Esophagus (tissue), 2 donors: ENCODE measurements around the gene MNDA. TPM values are rescaled to one million over a fixed set of nuclear protein-coding genes. Genes with fewer than 3 reads are reported as not detected.

Experiments
- H3K27ac ChIP-seq, 2 donors: one replicate each; pipeline ENCODE4 v1.5.1; 2013; ENCODE audit warnings: low read depth in 2 of 2, mild to moderate bottlenecking in 2 of 2, inconsistent platforms in 1 of 2, low read length in 1 of 2, moderate library complexity in 1 of 2
- H3K27me3 ChIP-seq, 2 donors: one replicate each; pipeline ENCODE4 v1.6.1; 2013; ENCODE audit warnings: low read length in 2 of 2, control low read depth in 1 of 2, mild to moderate bottlenecking in 1 of 2; ENCODE audit not compliant: insufficient read depth in 2 of 2, control insufficient read depth in 1 of 2
- H3K36me3 ChIP-seq, 2 donors: one replicate each; pipeline ENCODE4 v1.6.1; 2013; ENCODE audit warnings: low read length in 1 of 2; ENCODE audit not compliant: control insufficient read depth in 2 of 2, insufficient read depth in 2 of 2
- H3K4me1 ChIP-seq, 2 donors: one replicate each; pipeline ENCODE4 v1.6.1; 2013; ENCODE audit warnings: low read length in 1 of 2; ENCODE audit not compliant: control insufficient read depth in 2 of 2, insufficient read depth in 2 of 2
- H3K4me3 ChIP-seq, 2 donors: one replicate each; pipeline ENCODE4 v1.5.1; 2013; ENCODE audit warnings: low read length in 2 of 2, mild to moderate bottlenecking in 2 of 2, low read depth in 1 of 2, moderate library complexity in 1 of 2
- H3K9me3 ChIP-seq, 2 donors: one replicate each; pipeline ENCODE4 v1.6.1; 2013; ENCODE audit warnings: mild to moderate bottlenecking in 2 of 2, low read depth in 1 of 2, low read length in 1 of 2, moderate library complexity in 1 of 2; ENCODE audit not compliant: control insufficient read depth in 2 of 2, insufficient read depth in 1 of 2
- WGBS, 2 donors: extraction: QIAGEN DNeasy Blood & Tissue Kit; methylation state at CpG; one replicate each; pipeline ENCODE4 v1.1.7; 2013; 5-methylcytosine and 5-hydroxymethylcytosine counted together
- polyA plus RNA-seq, 2 donors: library from polyadenylated mRNA; stranded (reverse); fragments of 200-250 nt; gene quantifications; one replicate each; pipeline ENCODE4 v1.2.3, GENCODE V29; 2013
- donor health status: healthy with polysubstance abuse.
- donor health status: Bipolar disorder and iron deficiency.

Gene MNDA
- polyA plus RNA-seq, result under 1 TPM; 0.49 to 0.93 TPM

GRCh38 chr1:158830904-158831507, at the start of gene MNDA:
TSS of gene MNDA (plus strand) at chr1:158831351. CDS start at chr1:158842154, 10,803 bp downstream.
- Histone ChIP-seq H3K9me3 (peaks cover 0 to 6% of the 10 kb centered on the region in 2 donors), H3K27me3 (no peaks in the 10 kb centered on the region), H3K4me3 (no peak within 1 kb of the TSS), H3K4me1 (no peaks in the 10 kb centered on the region), H3K27ac (no peak within 1 kb of the TSS), H3K36me3 (no peaks in the 10 kb centered on the region)
- 72 to 74% methylated on average over 5 of the region's 5 CpGs for WGBS, 2 donors

DNA sequence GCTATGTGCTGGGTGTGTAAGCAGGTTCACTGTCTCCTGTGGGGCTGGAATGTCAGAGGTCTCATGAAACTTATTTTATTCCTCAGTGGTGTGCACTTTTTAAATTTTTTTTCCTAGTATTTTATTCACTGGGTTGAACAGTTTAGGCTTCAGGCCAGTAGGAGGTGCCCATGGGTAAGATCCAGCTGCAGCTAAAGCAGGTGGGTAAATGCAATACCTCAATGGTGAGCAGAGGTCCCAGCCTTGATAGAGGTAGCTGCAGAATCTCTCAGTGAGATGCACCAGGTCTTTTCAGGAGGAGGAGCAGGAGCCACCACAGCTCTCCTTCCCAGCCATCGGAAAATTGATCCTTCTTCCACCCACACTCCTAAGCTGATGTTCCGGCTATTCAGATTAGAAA, 37.5 kb upstream of the MNDA start:
- no peaks in the 10 kb centered on the region for H3K36me3 ChIP-seq
- H3K27ac ChIP-seq, result no peak overlapping the region
- no peaks in the 10 kb centered on the region for H3K4me1 ChIP-seq
- no peak overlapping the region for H3K4me3 ChIP-seq
- no peaks in the 10 kb centered on the region for H3K9me3 ChIP-seq
- WGBS, 2 donors, result 73 to 79% methylated on average over 2 of the region's 2 CpGs
- H3K27me3 ChIP-seq, result no peaks in the 10 kb centered on the region

DNA sequence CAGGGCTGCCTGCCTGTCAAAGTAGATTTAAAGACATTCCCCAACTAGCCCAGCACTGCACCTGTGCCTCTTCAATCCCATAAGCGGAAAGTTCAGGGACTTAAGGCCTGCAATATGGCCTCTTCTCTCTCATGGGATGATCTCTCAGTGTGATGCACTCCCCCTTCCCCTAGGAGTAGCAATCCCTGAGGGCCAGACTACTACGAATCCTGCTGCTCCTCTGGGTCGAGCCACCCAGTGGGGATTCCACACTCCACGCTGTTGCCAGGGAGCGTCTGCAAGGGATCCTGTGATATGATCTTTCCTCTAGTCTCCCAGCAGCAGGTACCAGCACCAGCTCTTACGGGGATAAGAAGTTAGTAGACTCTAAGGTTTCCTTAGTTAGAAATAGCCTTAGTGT, 36.9 kb upstream of the MNDA start:
- H3K4me3 ChIP-seq, result no peak overlapping the region
- 66 to 71% methylated on average over 6 of the region's 6 CpGs for WGBS, 2 donors
- H3K36me3 ChIP-seq, result no peaks in the 10 kb centered on the region
- no peaks in the 10 kb centered on the region for H3K4me1 ChIP-seq
- H3K9me3 ChIP-seq, result no peaks in the 10 kb centered on the region
- H3K27me3 ChIP-seq, result no peaks in the 10 kb centered on the region
- no peak overlapping the region for H3K27ac ChIP-seq

- Histone ChIP-seq H3K4me1 (no peaks in the 10 kb centered on the region), H3K4me3 (no peak overlapping the region), H3K36me3 (no peaks in the 10 kb centered on the region), H3K27me3 (no peaks in the 10 kb centered on the region), H3K27ac (no peak overlapping the region), H3K9me3 (no peaks in the 10 kb centered on the region)
- 61 to 73% methylated on average over 3 of the region's 3 CpGs for WGBS, 2 donors
Observed at GRCh38 chr1:158798531-158798930, 32.6 kb upstream of the MNDA start.

- 77 to 78% methylated on average over 4 of the region's 4 CpGs for WGBS, 2 donors
- no peaks in the 10 kb centered on the region for H3K9me3 ChIP-seq
- H3K27ac ChIP-seq, result no peak overlapping the region
- H3K36me3 ChIP-seq, result no peaks in the 10 kb centered on the region
- no peaks in the 10 kb centered on the region for H3K4me1 ChIP-seq
- H3K27me3 ChIP-seq, result no peaks in the 10 kb centered on the region
- H3K4me3 ChIP-seq, result no peak overlapping the region
Observed at GRCh38 chr1:158799689-158800088, 31.5 kb upstream of the MNDA start.

GRCh38 chr1:158800526-158800925, 30.6 kb upstream of the MNDA start:
- Histone ChIP-seq H3K36me3 (no peaks in the 10 kb centered on the region), H3K4me1 (no peaks in the 10 kb centered on the region), H3K27ac (no peak overlapping the region), H3K4me3 (no peak overlapping the region), H3K9me3 (no peaks in the 10 kb centered on the region), H3K27me3 (no peaks in the 10 kb centered on the region)
- WGBS, 2 donors, result 83 to 90% methylated on average over 2 of the region's 2 CpGs

DNA sequence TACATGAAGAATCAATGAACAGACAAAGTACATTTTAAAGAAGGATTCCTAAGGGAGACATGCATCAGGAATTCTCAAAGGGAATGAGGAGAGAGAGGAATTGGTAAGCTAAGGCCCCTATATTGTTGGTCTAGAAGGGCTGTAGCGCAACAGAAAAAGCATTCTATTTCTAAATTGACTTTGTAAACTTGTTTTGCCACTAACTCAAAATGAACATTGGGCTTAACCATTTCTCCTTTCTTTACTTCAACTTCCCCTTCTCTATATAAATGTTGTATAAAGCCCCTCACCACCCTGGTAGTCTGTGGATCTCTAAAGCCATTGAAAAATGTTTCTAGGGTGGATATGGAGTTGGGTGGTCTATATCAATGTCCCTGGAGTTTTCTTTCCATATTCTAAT, 29.8 kb upstream of the MNDA start:
- Histone ChIP-seq H3K9me3 (no peaks in the 10 kb centered on the region), H3K4me1 (no peaks in the 10 kb centered on the region), H3K27ac (no peak overlapping the region), H3K4me3 (no peak overlapping the region), H3K27me3 (no peaks in the 10 kb centered on the region), H3K36me3 (no peaks in the 10 kb centered on the region)
- WGBS, 2 donors, result 82 to 91% methylated on average over 1 of the region's 1 CpG

GRCh38 chr1:158803678-158804077, 27.5 kb upstream of the MNDA start:
- no peaks in the 10 kb centered on the region for H3K9me3 ChIP-seq
- H3K27me3 ChIP-seq, result no peaks in the 10 kb centered on the region
- no peaks in the 10 kb centered on the region for H3K36me3 ChIP-seq
- H3K27ac ChIP-seq, result no peak overlapping the region
- 52 to 62% methylated on average over 1 of the region's 1 CpG for WGBS, 2 donors
- H3K4me1 ChIP-seq, result no peaks in the 10 kb centered on the region
- H3K4me3 ChIP-seq, result no peak overlapping the region

- no peak overlapping the region for H3K27ac ChIP-seq
- H3K36me3 ChIP-seq, result no peaks in the 10 kb centered on the region
- no peak overlapping the region for H3K4me3 ChIP-seq
- 68 to 71% methylated on average over 6 of the region's 6 CpGs for WGBS, 2 donors
- no peaks in the 10 kb centered on the region for H3K27me3 ChIP-seq
- no peaks in the 10 kb centered on the region for H3K9me3 ChIP-seq
- no peaks in the 10 kb centered on the region for H3K4me1 ChIP-seq
Observed at GRCh38 chr1:158806916-158807536, 24.1 kb upstream of the MNDA start.

- Histone ChIP-seq H3K9me3 (no peaks in the 10 kb centered on the region), H3K27me3 (no peaks in the 10 kb centered on the region), H3K36me3 (no peaks in the 10 kb centered on the region), H3K4me3 (no peak overlapping the region), H3K4me1 (no peaks in the 10 kb centered on the region), H3K27ac (no peak overlapping the region)
- 88 to 91% methylated on average over 3 of the region's 3 CpGs for WGBS, 2 donors
Observed at GRCh38 chr1:158809256-158809655, 21.9 kb upstream of the MNDA start.
